Measurements from ENCODE around the gene GLI3.

The GLI3 gene

GRCh38 chr7:42035210-42035609 is 201.8 kb downstream of the GLI3 start:
- no peak for DNase-seq (ENCODE audit: low read depth)

- DNase-seq (ENCODE audit: low read depth): no peak
Observed at GRCh38 chr7:42033480-42033879, 203.5 kb downstream of the GLI3 start.

GRCh38 chr7:42029405-42029804 is 207.6 kb downstream of the GLI3 start:
- DNase-seq (ENCODE audit: low read depth): no peak

GRCh38 chr7:42027521-42027920 is 209.5 kb downstream of the GLI3 start:
- no peak for DNase-seq (ENCODE audit: low read depth)

GRCh38 chr7:42026622-42027197 is 210.3 kb downstream of the GLI3 start:
- DNase-seq (ENCODE audit: low read depth): no peak

GRCh38 chr7:42025635-42026375 is 211.2 kb downstream of the GLI3 start:
- DNase-seq (ENCODE audit: low read depth): no peak

- no peak for DNase-seq (ENCODE audit: low read depth)
Observed at GRCh38 chr7:42024537-42024936, 212.5 kb downstream of the GLI3 start.

GRCh38 chr7:42023262-42023661 is 213.7 kb downstream of the GLI3 start:
- no peak for DNase-seq (ENCODE audit: low read depth)

GRCh38 chr7:42022791-42023190 is 214.2 kb downstream of the GLI3 start:
- DNase-seq (ENCODE audit: low read depth): no peak

GRCh38 chr7:42022056-42022455 is 215.0 kb downstream of the GLI3 start:
- no peak for DNase-seq (ENCODE audit: low read depth)

- no peak for DNase-seq (ENCODE audit: low read depth)
Observed at GRCh38 chr7:42021631-42022030, 215.4 kb downstream of the GLI3 start.

- DNase-seq (ENCODE audit: low read depth): no peak
Observed at GRCh38 chr7:42020061-42020460, 216.9 kb downstream of the GLI3 start.

- no peak for DNase-seq (ENCODE audit: low read depth)
Observed at GRCh38 chr7:42017349-42017986, 219.5 kb downstream of the GLI3 start.

- DNase-seq (ENCODE audit: low read depth): no peak
Observed at GRCh38 chr7:42016517-42016916, 220.5 kb downstream of the GLI3 start.

- DNase-seq (ENCODE audit: low read depth): no peak
Observed at GRCh38 chr7:42014625-42015618, 222.1 kb downstream of the GLI3 start.

GRCh38 chr7:42012786-42013360 is 224.1 kb downstream of the GLI3 start:
- no peak for DNase-seq (ENCODE audit: low read depth)

GRCh38 chr7:42012313-42012712 is 224.7 kb downstream of the GLI3 start:
- DNase-seq (ENCODE audit: low read depth): no peak

GRCh38 chr7:42011846-42012245 is 225.2 kb downstream of the GLI3 start:
- DNase-seq (ENCODE audit: low read depth): no peak

- DNase-seq (ENCODE audit: low read depth): no peak
Observed at GRCh38 chr7:42010751-42011150, 226.3 kb downstream of the GLI3 start.

GRCh38 chr7:42006801-42007513 is 230.1 kb downstream of the GLI3 start:
- no peak for DNase-seq (ENCODE audit: low read depth)

- DNase-seq (ENCODE audit: low read depth): no peak
Observed at GRCh38 chr7:42002654-42003053, 234.4 kb downstream of the GLI3 start.

Measured in activated T-helper 1 cell treated with Interleukin-2 at 50 U/mL for 16 hours (primary cell).